Keratinocyte (primary cell): ENCODE measurements around the gene CFH. TPM values are rescaled to one million over a fixed set of nuclear protein-coding genes. Genes with fewer than 3 reads are reported as not detected.
"Not testable (repeated sequence)": the region's sequence is repeated elsewhere in the genome, so short reads cannot be mapped to it uniquely, and the experiment has no call there.

Experiments
- DNase-seq: peaks from one replicate; pipeline ENCODE4 v3.0.0-alpha.2; 2011; ENCODE audit warnings: low read depth, missing footprints, low spot score
- FAIRE-seq: peaks from 2 replicates; lab custom pipeline; 2011; peaks lifted over from hg19 to GRCh38; lab: Jason Lieb, UNC
- H2AFZ ChIP-seq: 2 replicates; pipeline ENCODE4 v1.6.0; 2012; ENCODE audit warnings: low read length, control low read depth, inconsistent platforms; ENCODE audit not compliant: control insufficient read depth
- H3K27ac ChIP-seq: 2 replicates; pipeline ENCODE4 v1.5.1; 2011; ENCODE audit warnings: low read length; ENCODE audit not compliant: control insufficient read depth, insufficient read depth
- H3K27me3 ChIP-seq: 3 replicates; pipeline ENCODE4 v1.6.0; 2011; ENCODE audit warnings: low read length; ENCODE audit not compliant: control insufficient read depth, insufficient read depth; ENCODE audit errors: extremely low read depth
- H3K36me3 ChIP-seq, 2 experiments: 2 replicates in 1 of 2; 3 replicates in 1 of 2; pipeline ENCODE4 v1.5.1; 2011; ENCODE audit warnings: low read length in 2 of 2, mild to moderate bottlenecking in 1 of 2; ENCODE audit not compliant: control insufficient read depth in 2 of 2, insufficient read depth in 2 of 2; ENCODE audit errors: extremely low read depth in 1 of 2
- H3K4me1 ChIP-seq: 3 replicates; pipeline ENCODE4 v1.5.1; 2011; ENCODE audit warnings: low read length; ENCODE audit not compliant: control insufficient read depth, insufficient read depth; ENCODE audit errors: extremely low read depth
- H3K4me2 ChIP-seq: 3 replicates; pipeline ENCODE4 v1.6.0; 2011; ENCODE audit warnings: low read depth, low read length; ENCODE audit not compliant: control insufficient read depth, insufficient read depth; ENCODE audit errors: extremely low read depth
- H3K4me3 ChIP-seq, 3 experiments: fragments of 200-600 bp in 1 of 3; sonication (generic) in 1 of 3; 2 replicates in 2 of 3; 3 replicates in 1 of 3; pipeline ENCODE4 v1.5.1; 2011 to 2016; ENCODE audit warnings: low read length in 3 of 3, mild to moderate bottlenecking in 3 of 3, control low read depth in 2 of 3, inconsistent platforms in 1 of 3, low read depth in 1 of 3, mixed read lengths in 1 of 3, mixed run types in 1 of 3, moderate library complexity in 1 of 3; ENCODE audit not compliant: control insufficient read depth in 2 of 3, insufficient read depth in 2 of 3; ENCODE audit errors: extremely low read depth in 1 of 3
- H3K79me2 ChIP-seq: 2 replicates; pipeline ENCODE4 v1.6.0; 2012; ENCODE audit warnings: low read length; ENCODE audit not compliant: control insufficient read depth, insufficient read depth
- H3K9ac ChIP-seq: 3 replicates; pipeline ENCODE4 v1.6.0; 2011; ENCODE audit warnings: low read length; ENCODE audit not compliant: control insufficient read depth, insufficient read depth; ENCODE audit errors: extremely low read depth
- H3K9me1 ChIP-seq: 3 replicates; pipeline ENCODE4 v1.6.0; 2011; ENCODE audit warnings: low read length; ENCODE audit not compliant: control insufficient read depth, insufficient read depth; ENCODE audit errors: extremely low read depth
- H3K9me3 ChIP-seq: 2 replicates; pipeline ENCODE4 v1.5.1; 2012; ENCODE audit warnings: low read depth, low read length; ENCODE audit not compliant: control insufficient read depth
- H4K20me1 ChIP-seq: 3 replicates; pipeline ENCODE4 v1.6.0; 2011; ENCODE audit warnings: low read length; ENCODE audit not compliant: control insufficient read depth, insufficient read depth; ENCODE audit errors: extremely low read depth
- EZH2 ChIP-seq: IDR thresholded peaks from one replicate; pipeline ENCODE4 v1.6.1; 2012; ENCODE audit warnings: inconsistent platforms, mild to moderate bottlenecking, low read length, moderate library complexity
- dilution Hi-C: fragments of 300-500 bp; cut with MboI; formaldehyde crosslinking; loops from one replicate; pipeline ENCODE4 v1.7.0; 2020; ENCODE audit warnings: low sequenced_read_pairs; ENCODE audit not compliant: extremely low pct_ligation_motif_present
- polyA plus RNA-seq, 5 experiments: library from polyadenylated mRNA; depleted of rRNA in 3 of 5; stranded (reverse) in 3 of 5; stranded (forward) in 1 of 5; unstranded in 1 of 5; fragments of >200 nt; gene quantifications; 1 replicate in 1 of 5; 2 replicates in 3 of 5; 3 replicates in 1 of 5; pipeline versions ENCODE4 v1.2.1 to v1.2.3, GENCODE V29; 2011 to 2012; ENCODE audit warnings: missing spikeins in 2 of 5, low read depth in 1 of 5, low replicate concordance in 1 of 5
- TF ChIP-seq, protein P1 (sequence below), 3 experiments: IDR thresholded peaks in 1 of 3; conservative IDR thresholded peaks in 1 of 3; optimal IDR thresholded peaks in 1 of 3; 2 replicates in 2 of 3; 3 replicates in 1 of 3; pipeline versions ENCODE3 to v1.5.1; 2011; ENCODE audit warnings: low read length in 3 of 3, mild to moderate bottlenecking in 3 of 3, moderate library complexity in 2 of 3, control low read depth in 1 of 3, inconsistent platforms in 1 of 3; ENCODE audit not compliant: insufficient read depth in 2 of 3; ENCODE audit errors: extremely low read depth in 1 of 3

CFH gene
- polyA plus RNA-seq, 1 donor (not counting 4 experiments of a cell fraction or from before 2014, with no cell fraction given) = 3.7 TPM

DNA sequence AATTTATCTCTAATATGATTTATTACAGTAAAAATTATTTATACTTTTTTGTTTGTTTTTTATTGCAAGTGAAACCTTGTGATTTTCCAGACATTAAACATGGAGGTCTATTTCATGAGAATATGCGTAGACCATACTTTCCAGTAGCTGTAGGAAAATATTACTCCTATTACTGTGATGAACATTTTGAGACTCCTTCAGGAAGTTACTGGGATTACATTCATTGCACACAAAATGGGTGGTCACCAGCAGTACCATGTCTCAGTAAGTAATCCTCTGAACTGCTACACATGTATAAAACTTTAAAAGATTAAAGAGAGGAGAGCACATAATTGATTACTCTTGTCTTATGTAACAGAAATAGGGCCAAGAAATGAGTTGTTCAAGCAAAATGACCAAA lies 127.2 kb downstream of the CFH start:
- no peaks in the 10 kb centered on the region for H3K27me3 ChIP-seq
- no peaks in the 10 kb centered on the region for H3K9me1 ChIP-seq
- TF ChIP-seq EZH2 = no peak
- TF ChIP-seq, protein P1, sequence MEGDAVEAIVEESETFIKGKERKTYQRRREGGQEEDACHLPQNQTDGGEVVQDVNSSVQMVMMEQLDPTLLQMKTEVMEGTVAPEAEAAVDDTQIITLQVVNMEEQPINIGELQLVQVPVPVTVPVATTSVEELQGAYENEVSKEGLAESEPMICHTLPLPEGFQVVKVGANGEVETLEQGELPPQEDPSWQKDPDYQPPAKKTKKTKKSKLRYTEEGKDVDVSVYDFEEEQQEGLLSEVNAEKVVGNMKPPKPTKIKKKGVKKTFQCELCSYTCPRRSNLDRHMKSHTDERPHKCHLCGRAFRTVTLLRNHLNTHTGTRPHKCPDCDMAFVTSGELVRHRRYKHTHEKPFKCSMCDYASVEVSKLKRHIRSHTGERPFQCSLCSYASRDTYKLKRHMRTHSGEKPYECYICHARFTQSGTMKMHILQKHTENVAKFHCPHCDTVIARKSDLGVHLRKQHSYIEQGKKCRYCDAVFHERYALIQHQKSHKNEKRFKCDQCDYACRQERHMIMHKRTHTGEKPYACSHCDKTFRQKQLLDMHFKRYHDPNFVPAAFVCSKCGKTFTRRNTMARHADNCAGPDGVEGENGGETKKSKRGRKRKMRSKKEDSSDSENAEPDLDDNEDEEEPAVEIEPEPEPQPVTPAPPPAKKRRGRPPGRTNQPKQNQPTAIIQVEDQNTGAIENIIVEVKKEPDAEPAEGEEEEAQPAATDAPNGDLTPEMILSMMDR (optimal IDR thresholded peaks at IDR 0.05 in 1 of 3, IDR thresholded peaks at IDR 0.05 in 1 of 3, conservative IDR thresholded peaks at IDR 0.05 in 1 of 3; ENCODE audit: extremely low read depth in 1 of 3, insufficient read depth in 2 of 3, low read length in 3 of 3) = no peak
- no peaks in the 10 kb centered on the region for H3K9me3 ChIP-seq
- no peaks in the 10 kb centered on the region for H3K79me2 ChIP-seq
- no peak overlapping the region for H2AFZ ChIP-seq
- H3K9ac ChIP-seq = no peak overlapping the region
- H3K36me3 ChIP-seq = no peaks in the 10 kb centered on the region
- FAIRE-seq (no peak), DNase-seq (no peak)
- no peak overlapping the region for H3K4me3 ChIP-seq
- H3K27ac ChIP-seq = no peak overlapping the region
- dilution Hi-C loops = no loop called here
- H4K20me1 ChIP-seq = no peaks in the 10 kb centered on the region
- H3K4me2 ChIP-seq = no peak overlapping the region
- H3K4me1 ChIP-seq = no peaks in the 10 kb centered on the region

DNA sequence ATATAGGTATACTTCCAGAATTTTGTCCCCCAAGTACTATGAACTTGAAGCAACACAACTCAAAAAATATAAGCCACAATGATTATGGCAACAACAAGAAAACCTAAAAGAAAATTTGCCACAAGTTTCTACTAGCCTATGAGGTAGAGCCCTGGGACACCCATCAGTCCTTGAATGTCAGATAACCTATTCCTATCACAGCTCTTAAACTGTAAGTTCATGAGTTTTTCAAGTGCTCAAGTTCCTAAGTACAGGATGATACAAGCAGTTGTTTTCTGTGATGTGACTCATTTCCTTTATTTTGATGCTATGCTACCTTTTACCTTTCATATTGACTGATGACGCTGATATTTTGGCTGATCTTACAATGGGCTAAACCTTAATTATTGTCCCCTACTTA lies 139.4 kb downstream of the CFH start:
- dilution Hi-C loops = not testable (repeated sequence)

GRCh38 chr1:196794103-196794502 lies 142.3 kb downstream of the CFH start:
- H2AFZ ChIP-seq, DNase-seq, H3K27me3 ChIP-seq, H3K4me2 ChIP-seq, H3K36me3 ChIP-seq, H4K20me1 ChIP-seq, H3K9ac ChIP-seq, H3K27ac ChIP-seq, FAIRE-seq, dilution Hi-C loops, H3K9me1 ChIP-seq, H3K9me3 ChIP-seq, H3K79me2 ChIP-seq, H3K4me1 ChIP-seq, H3K4me3 ChIP-seq: not testable (repeated sequence)

More for the DNA sequence above, 139.4 kb downstream of the CFH start:
- not testable (repeated sequence) for H3K79me2 ChIP-seq, H3K9me1 ChIP-seq, H3K36me3 ChIP-seq, DNase-seq, H3K4me1 ChIP-seq, H3K9me3 ChIP-seq, FAIRE-seq, H4K20me1 ChIP-seq, H3K27ac ChIP-seq, H3K27me3 ChIP-seq, H2AFZ ChIP-seq, H3K9ac ChIP-seq, H3K4me3 ChIP-seq, H3K4me2 ChIP-seq

Other genes with a start within 250 kb of the CFH start
- 0.01 TPM in 1 of 3 replicates, not detected in the others for gene KCNT2, start 43.6 kb upstream of the CFH start, polyA plus RNA-seq
- gene CFHR3, start 122.8 kb downstream of the CFH start, polyA plus RNA-seq = not detected in 3 replicates
- not detected in 3 replicates for gene CFHR1, start 167.7 kb downstream of the CFH start, polyA plus RNA-seq
- gene CFHR4, start 236.0 kb downstream of the CFH start, polyA plus RNA-seq = not detected in 3 replicates